ENCODE results near the gene ARHGAP22. TPM values are rescaled to one million over a fixed set of nuclear protein-coding genes. Genes with fewer than 3 reads are reported as not detected.

ARHGAP22 gene
- total RNA-seq, 4 donors from 2014 or later = 2.2 to 9.1 (median 4.8) TPM

GRCh38 chr10:48582970-48583369 is 21.9 kb downstream of the ARHGAP22 start:
- peaks cover 0 to 4% (median 2%) of the 10 kb centered on the region in 4 donors for H3K4me1 ChIP-seq
- no peak overlapping the region for H3K27ac ChIP-seq (replicated peaks in 1 of 4)
- intact Hi-C loops (cut with DNase I) = no loop called here
- no peak for DNase-seq (ENCODE audit: extremely low spot score)
- H3K27me3 ChIP-seq = no peaks in the 10 kb centered on the region
- no peaks in the 10 kb centered on the region for H3K9me3 ChIP-seq
- peaks cover 0 to 4% (median 2%) of the 10 kb centered on the region in 4 donors for H3K36me3 ChIP-seq
- WGBS = 88% methylated on average over 8 of the region's 10 CpGs
- H3K4me3 ChIP-seq = no peak overlapping the region
- TF ChIP-seq POLR2AphosphoS5 (IDR thresholded peaks at IDR 0.05) = no peak
- TF ChIP-seq EP300 (IDR thresholded peaks at IDR 0.05) = no peak
- TF ChIP-seq, protein P1, sequence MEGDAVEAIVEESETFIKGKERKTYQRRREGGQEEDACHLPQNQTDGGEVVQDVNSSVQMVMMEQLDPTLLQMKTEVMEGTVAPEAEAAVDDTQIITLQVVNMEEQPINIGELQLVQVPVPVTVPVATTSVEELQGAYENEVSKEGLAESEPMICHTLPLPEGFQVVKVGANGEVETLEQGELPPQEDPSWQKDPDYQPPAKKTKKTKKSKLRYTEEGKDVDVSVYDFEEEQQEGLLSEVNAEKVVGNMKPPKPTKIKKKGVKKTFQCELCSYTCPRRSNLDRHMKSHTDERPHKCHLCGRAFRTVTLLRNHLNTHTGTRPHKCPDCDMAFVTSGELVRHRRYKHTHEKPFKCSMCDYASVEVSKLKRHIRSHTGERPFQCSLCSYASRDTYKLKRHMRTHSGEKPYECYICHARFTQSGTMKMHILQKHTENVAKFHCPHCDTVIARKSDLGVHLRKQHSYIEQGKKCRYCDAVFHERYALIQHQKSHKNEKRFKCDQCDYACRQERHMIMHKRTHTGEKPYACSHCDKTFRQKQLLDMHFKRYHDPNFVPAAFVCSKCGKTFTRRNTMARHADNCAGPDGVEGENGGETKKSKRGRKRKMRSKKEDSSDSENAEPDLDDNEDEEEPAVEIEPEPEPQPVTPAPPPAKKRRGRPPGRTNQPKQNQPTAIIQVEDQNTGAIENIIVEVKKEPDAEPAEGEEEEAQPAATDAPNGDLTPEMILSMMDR (IDR thresholded peaks at IDR 0.05) = no peak
- no peak for TF ChIP-seq POLR2A (IDR thresholded peaks at IDR 0.05; ENCODE audit: low read depth)

GRCh38 chr10:48580236-48580635 is 24.6 kb downstream of the ARHGAP22 start:
- WGBS = 91% methylated on average over 4 of the region's 5 CpGs
- Histone ChIP-seq H3K27me3 (no peaks in the 10 kb centered on the region), H3K9me3 (no peaks in the 10 kb centered on the region), H3K36me3 (peaks cover 0 to 4% (median 2%) of the 10 kb centered on the region in 4 donors), H3K27ac (replicated peaks in 1 of 4) (no peak overlapping the region), H3K4me3 (no peak overlapping the region), H3K4me1 (peaks cover 0 to 4% (median 2%) of the 10 kb centered on the region in 4 donors)
- no peak for TF ChIP-seq POLR2AphosphoS5 (IDR thresholded peaks at IDR 0.05)
- TF ChIP-seq, protein P1 (IDR thresholded peaks at IDR 0.05) = no peak
- TF ChIP-seq EP300 (IDR thresholded peaks at IDR 0.05) = no peak
- no peak for TF ChIP-seq POLR2A (IDR thresholded peaks at IDR 0.05; ENCODE audit: low read depth)
- intact Hi-C loops (cut with DNase I) = no loop called here
- no peak for DNase-seq (ENCODE audit: extremely low spot score)

DNA sequence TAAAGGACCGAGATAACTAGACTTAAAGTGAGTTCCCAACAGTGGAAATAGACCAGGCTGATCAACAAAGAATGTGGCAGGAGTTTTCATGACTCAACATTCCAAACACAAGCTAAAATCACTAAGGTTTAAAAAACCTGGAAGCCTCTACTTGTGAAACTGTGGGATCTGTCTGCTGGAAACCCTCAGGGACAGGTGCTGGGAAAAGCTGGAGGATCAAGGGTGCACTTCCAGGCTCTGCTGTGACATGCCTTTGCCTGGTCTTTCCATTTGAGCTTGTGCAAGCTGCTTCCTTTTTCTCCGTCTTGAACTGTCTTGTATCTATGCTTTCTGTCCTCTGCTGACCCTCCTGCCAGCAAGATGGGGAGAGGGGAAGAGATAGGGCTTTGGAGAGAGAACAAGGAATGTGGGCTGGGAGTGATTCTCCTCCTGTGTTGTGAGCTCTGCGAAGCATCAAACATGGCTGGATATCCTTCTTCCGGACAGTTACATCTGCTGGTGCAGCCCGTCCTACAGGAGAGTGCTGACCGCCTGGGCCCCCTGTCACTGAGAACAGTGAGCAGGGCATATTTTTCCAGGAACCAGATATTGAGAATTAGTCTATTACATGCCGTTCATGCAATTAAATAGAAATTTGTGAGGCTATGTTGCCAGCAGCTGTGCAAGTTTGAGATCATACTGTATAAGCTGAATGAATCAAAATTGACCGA is 25.5 kb downstream of the ARHGAP22 start:
- 46% methylated on average over 8 of the region's 8 CpGs for WGBS
- H3K27ac ChIP-seq (replicated peaks in 1 of 4) = no peak overlapping the region
- H3K4me1 ChIP-seq = peaks cover 0 to 4% (median 2%) of the 10 kb centered on the region in 4 donors
- intact Hi-C loops (cut with DNase I) = no loop called here
- no peak for TF ChIP-seq POLR2AphosphoS5 (IDR thresholded peaks at IDR 0.05)
- no peak for TF ChIP-seq POLR2A (IDR thresholded peaks at IDR 0.05; ENCODE audit: low read depth)
- no peak for TF ChIP-seq EP300 (IDR thresholded peaks at IDR 0.05)
- peaks cover 0 to 4% (median 2%) of the 10 kb centered on the region in 4 donors for H3K36me3 ChIP-seq
- no peaks in the 10 kb centered on the region for H3K27me3 ChIP-seq
- no peak for DNase-seq (ENCODE audit: extremely low spot score)
- no peaks in the 10 kb centered on the region for H3K9me3 ChIP-seq
- H3K4me3 ChIP-seq = no peak overlapping the region

- WGBS = 66% methylated on average over 5 of the region's 5 CpGs
- TF ChIP-seq POLR2AphosphoS5 (IDR thresholded peaks at IDR 0.05) (no peak), EP300 (IDR thresholded peaks at IDR 0.05) (no peak), POLR2A (IDR thresholded peaks at IDR 0.05; ENCODE audit: low read depth) (no peak)
- TF ChIP-seq, protein P1 (IDR thresholded peaks at IDR 0.05) = no peak
- Histone ChIP-seq H3K9me3 (no peaks in the 10 kb centered on the region), H3K27me3 (no peaks in the 10 kb centered on the region), H3K36me3 (no peaks in the 10 kb centered on the region), H3K4me3 (no peak overlapping the region), H3K27ac (replicated peaks in 1 of 4) (no peak overlapping the region), H3K4me1 (peaks cover 0 to 4% (median 2%) of the 10 kb centered on the region in 4 donors)
- intact Hi-C loops (cut with DNase I) = no loop called here
- no peak for DNase-seq (ENCODE audit: extremely low spot score)
Measured at GRCh38 chr10:48577158-48577557, 27.7 kb downstream of the ARHGAP22 start.

GRCh38 chr10:48576501-48576900 is 28.4 kb downstream of the ARHGAP22 start:
- H3K27me3 ChIP-seq = no peaks in the 10 kb centered on the region
- H3K27ac ChIP-seq (replicated peaks in 1 of 4) = no peak overlapping the region
- no peak for DNase-seq (ENCODE audit: extremely low spot score)
- intact Hi-C loops (cut with DNase I) = no loop called here
- no peak overlapping the region for H3K4me3 ChIP-seq
- H3K4me1 ChIP-seq = peaks cover 0 to 4% (median 2%) of the 10 kb centered on the region in 4 donors
- no peak for TF ChIP-seq POLR2AphosphoS5 (IDR thresholded peaks at IDR 0.05)
- TF ChIP-seq, protein P1 (IDR thresholded peaks at IDR 0.05) = no peak
- TF ChIP-seq EP300 (IDR thresholded peaks at IDR 0.05) = no peak
- no peak for TF ChIP-seq POLR2A (IDR thresholded peaks at IDR 0.05; ENCODE audit: low read depth)
- 89% methylated on average over 2 of the region's 2 CpGs for WGBS
- H3K9me3 ChIP-seq = no peaks in the 10 kb centered on the region
- no peaks in the 10 kb centered on the region for H3K36me3 ChIP-seq
